HG03060 (cell line): ENCODE results near the gene C4orf36.

Experiments used
- ATAC-seq: cut with Tn5 transposase; IDR thresholded peaks from one replicate; pipeline ENCODE4 v1.9.1; 2021; ENCODE audit warnings: low read depth, moderate number of reproducible peaks; ENCODE audit not compliant: unreplicated experiment

Gene C4orf36

GRCh38 chr4:86891762-86892635 lies at the start of gene C4orf36:
TSS of gene C4orf36 (minus strand) at chr4:86892422. CDS start at chr4:86891520, 902 bp downstream.
- no peak for ATAC-seq

GRCh38 chr4:86940920-86941460 lies 48.8 kb upstream of the C4orf36 start:
- no peak for ATAC-seq

GRCh38 chr4:86939729-86940575 lies 47.7 kb upstream of the C4orf36 start:
- ATAC-seq = peak; percentile 75

GRCh38 chr4:86938771-86939520 lies 46.7 kb upstream of the C4orf36 start:
- ATAC-seq = no peak

- peak; percentile 22 for ATAC-seq
Measured at GRCh38 chr4:86935853-86936733, 43.9 kb upstream of the C4orf36 start.

GRCh38 chr4:86935566-86935852 lies 43.3 kb upstream of the C4orf36 start:
- no peak for ATAC-seq

- ATAC-seq = peak; percentile 33
Measured at GRCh38 chr4:86934771-86935565, 42.7 kb upstream of the C4orf36 start, which contains the start of gene AFF1. TSS of gene AFF1 (plus strand) at chr4:86935011. CDS start at chr4:86948534, 13,523 bp downstream.

GRCh38 chr4:86934147-86934770 lies 42.0 kb upstream of the C4orf36 start:
- ATAC-seq = no peak

GRCh38 chr4:86928400-86929255 lies 36.4 kb upstream of the C4orf36 start:
- ATAC-seq = no peak

GRCh38 chr4:86927843-86928395 lies 35.7 kb upstream of the C4orf36 start:
- ATAC-seq = no peak

GRCh38 chr4:86926435-86927086 lies 34.3 kb upstream of the C4orf36 start:
- no peak for ATAC-seq

GRCh38 chr4:86924811-86925210 lies 32.6 kb upstream of the C4orf36 start:
- no peak for ATAC-seq

GRCh38 chr4:86921608-86922252 lies 29.5 kb upstream of the C4orf36 start:
- ATAC-seq = no peak

- ATAC-seq = no peak
Measured at GRCh38 chr4:86919561-86920223, 27.5 kb upstream of the C4orf36 start.

- ATAC-seq = no peak
Measured at GRCh38 chr4:86918539-86919072, 26.4 kb upstream of the C4orf36 start.
